Measurements from ENCODE around the gene HOXA7.

HOXA7 gene

DNA sequence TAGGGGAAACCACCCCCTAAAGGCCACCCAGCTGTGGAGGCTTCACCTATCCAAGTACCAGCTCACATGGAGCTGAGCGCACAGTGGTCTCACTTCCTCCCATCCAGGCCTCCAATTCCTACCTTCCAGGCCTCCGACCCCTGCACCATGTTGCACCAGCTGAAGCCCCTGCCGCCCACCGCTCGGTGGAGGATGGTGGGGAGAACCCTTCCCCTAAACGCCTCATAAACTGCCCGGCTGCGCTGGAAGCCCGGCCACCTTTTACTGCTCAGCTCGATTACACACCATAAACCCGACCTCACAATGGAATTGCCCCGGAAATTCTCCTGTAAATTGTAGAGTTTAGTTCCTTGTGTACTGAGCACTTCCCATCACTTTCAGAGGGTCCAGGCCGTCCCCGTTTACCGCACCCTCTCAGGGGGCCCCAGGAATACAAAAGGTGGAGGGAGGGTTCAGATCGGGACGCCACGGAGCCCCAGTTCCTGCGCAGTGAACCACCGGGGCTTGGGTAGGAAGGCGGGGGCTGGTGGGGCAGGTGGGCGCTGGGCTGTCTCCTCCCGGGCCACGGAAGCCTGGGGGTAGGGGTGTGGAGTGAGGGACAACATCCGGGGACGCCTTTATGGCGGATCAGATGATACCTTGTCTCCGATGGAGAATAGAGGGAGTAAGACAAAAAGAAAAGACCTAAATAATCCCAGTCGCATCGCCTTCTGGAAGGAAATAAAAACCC is 1.4 kb upstream of the HOXA7 start:
- no peak for DNase-seq

DNA sequence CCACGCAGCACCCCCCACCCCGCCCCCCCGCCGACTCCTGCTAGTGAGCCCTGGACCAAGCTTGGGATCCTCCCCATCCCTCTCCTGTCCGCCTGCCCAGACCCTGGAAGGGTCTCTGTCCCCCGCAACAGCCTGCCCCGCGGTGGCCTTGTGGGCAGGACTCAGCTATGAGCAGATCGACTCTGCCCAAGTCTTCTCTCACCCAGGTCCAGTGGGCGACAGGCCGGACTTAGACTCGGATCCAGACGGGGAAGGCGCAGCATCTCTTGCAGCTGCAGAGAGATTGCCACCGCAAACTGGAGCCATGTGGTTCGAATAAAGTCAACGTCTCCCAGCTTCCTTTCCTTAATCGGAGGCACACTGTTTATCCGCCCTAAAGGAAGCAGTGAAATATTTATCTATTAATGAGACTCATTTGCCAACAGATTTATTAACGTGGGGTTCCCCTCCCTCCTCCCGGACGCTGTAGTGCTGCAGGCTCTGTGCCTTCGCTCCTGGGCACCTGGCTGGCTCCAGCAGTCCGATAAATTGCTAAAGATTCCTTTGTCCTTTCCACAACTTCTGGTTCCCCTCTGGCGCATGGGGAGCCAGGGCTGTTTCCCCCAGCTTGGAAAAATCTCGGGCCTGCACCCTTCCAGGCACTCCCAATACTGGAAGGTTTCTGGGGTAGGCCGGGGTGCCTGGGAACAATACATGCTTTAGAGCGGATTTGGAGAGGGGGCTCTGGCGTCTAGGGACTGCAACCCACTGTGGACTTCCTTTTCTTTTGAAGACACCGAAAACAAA is 634 bp upstream of the HOXA7 start:
- no peak for DNase-seq

GRCh38 chr7:27155816-27156507 is 513 bp downstream of the HOXA7 start:
- no peak for DNase-seq

GRCh38 chr7:27154901-27155815 is 1.3 kb downstream of the HOXA7 start:
- no peak for DNase-seq

DNA sequence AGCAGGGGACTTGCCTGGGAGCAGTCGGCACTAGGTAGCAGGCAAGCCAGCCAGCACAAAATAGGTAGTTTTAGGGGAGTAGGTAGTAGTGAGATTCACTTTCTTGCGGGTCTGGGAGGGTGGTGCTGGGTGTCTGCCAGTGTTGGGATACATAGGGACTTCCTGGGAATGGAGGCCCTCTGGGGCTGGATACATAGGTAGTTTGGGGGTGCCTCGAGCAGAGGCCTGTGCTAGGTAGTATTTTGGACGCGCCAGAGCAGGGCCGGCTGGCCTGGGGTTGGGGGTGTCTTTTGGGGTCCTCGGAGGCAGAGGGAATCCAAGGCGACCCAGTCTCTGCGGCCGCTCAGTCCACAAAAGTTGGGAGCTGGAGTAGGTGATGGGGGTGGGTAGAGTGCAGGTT is 2.1 kb downstream of the HOXA7 start:
- no peak for DNase-seq

- no peak for DNase-seq
Measured at GRCh38 chr7:27153526-27153925, 2.9 kb downstream of the HOXA7 start.

- no peak for DNase-seq
Measured at GRCh38 chr7:27152816-27153442, 3.5 kb downstream of the HOXA7 start.

DNA sequence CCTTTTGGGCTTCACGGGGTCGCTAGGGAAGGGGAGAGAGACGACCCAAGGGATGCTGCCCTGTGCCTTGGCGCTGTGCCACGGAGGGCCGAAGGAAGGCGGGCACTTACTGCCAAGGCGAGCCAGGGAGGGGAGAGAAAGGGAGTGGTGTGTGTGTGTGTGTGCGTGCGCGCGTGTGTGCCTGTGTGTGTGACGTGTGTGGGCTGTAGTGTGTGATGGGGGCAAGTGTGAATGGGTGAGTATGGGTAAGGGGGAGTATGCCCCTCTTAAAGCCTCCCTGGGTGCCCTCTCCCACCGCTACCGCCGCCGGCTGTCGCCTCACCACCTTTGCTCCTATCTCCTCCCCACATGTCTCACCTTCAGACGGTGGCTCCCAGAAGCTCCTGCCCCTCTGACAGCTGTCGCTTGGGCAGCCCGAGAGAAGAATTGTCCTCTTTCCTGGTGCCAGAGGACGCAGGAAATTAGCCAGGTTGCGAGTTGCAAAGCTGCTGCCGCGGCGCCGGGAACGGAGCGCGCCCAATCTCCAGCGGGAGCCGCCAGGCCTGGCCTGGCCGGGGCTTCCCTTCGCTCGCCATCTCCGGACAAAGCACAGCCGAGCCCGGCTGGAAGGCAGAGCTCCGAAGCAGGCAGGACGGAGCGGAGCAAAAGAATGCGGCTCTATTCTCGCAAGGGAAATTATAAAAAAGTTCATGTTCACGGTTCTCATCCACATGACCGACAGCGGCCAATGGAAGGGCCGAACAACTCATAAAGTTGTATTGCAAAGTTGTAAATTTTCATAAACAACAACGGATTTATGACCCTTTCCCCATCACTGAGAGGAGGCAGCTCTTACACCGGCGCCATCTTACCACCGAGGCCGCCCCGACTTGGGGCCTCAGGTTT is 4.3 kb downstream of the HOXA7 start, which contains the start of gene HOXA3:
Gene HOXA3, minus strand, starts transcription at position 653 of the 885 bp plus-strand sequence. CDS start 41,943 bp downstream, outside the sequence.
- no peak for DNase-seq

- DNase-seq = no peak
Measured at GRCh38 chr7:27151341-27151930, 5.0 kb downstream of the HOXA7 start.

DNA sequence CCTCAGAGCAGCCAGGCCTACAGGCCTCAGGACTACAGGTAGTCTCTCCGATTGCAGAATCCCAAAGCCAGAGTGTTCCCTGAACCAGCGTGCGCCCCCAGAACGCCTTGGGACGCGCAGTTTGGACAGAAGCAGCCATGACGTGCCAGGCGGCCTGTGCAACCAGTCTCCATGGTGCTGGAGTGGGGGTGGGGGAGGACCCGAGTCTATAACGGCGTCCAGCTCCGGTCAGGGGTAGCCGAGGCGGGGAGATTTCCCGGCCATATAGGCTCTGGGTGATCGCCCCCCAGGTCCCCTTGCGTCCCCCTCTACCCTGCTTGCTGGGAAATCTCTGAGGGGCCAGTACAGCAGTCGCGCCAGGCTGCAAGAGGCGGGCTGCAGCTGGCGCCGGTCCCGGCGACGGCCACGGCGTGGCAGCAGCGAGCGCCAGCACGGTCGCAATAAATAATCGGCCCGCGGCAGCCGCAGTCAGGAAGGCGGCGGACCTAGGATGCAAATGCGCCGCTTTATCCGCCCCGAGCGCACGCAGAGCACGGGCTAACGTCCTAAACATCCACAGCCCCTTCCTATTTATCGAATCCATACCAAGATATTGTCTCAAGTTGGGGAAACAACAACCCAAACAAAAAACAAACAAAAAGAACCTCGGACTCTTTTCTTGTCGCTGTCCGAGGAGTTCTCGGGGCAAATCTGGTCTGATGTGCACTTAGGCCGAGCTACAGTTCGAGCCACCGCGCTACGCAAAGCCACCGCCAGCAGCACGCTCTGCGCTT is 5.7 kb downstream of the HOXA7 start:
- DNase-seq = peak; percentile 68 to 70

DNA sequence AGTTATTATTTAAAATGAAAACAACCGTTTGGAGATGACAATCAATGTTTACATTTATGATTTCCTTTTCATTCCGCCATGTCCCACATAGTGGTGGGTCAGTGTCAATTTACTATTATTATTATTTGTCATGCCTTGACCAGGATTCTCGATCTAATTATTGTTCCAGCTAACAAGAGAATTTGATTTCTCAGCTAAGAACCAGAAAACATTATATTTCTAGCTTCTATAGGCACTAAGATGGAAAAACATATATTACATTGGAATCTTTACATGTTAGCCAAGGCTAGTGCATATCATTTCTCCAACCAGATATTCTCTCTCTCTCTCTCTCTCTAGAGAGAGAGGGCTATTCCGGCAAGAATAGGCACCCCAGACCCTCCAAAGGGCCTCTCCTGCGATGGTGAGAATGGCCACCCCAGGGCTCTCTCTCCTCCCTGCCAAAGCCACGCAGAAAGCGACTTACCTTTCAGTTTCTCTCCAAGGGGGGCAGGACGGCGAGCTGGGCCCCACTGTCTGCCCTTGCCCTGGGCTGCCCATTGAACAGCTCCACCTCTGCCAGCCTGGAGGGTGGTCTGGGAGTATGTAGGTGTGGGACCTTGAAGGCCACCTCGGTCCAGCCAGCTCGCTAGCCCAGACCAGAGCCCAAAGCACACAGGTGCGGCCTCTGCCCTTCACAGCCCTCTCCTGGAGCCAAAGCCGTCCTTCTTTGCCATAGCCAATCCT is 6.5 kb downstream of the HOXA7 start:
- DNase-seq = no peak

DNA sequence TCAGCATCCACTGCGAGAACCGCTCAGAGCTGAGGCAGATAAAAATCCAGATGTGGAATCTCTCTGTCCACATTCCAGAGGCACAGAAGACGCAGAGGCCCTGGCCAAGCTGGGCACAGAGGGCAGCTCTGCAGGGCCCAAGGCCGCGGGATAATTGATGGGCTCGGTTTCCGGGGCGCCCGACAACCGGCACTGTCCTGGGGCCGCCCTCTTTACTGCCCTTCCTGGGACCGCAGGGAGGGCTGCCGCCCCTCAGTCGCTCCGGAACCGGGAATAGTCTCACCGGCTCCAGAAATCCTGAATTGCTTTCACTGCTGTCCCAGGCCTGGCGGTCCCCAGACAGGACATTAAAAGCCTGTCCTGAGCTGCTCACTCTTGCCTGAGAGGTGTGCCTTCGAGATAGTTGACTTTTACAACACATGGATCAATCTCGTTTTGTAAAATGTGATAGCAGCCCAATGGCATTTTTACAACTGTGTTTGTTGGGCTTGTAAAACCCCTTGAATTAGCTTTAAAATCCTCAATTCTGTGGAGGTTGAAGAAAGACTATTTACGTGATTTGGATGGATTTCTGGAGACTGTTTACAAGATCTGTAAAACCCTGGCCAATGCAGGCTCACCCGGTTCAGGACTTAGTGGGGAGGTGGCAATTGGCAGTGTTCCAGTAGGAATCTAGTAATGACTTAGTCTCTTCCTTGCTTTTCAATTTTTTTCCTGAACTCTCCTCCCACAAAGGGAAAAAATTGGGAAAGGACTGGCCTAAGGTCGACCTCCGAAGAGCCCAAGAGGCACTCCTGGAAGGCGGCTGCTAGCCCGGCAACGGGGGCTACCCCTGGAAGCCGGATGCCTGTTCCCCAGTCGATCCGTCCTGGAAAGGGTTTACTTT is 7.5 kb downstream of the HOXA7 start:
- DNase-seq = no peak

- no peak for DNase-seq
Measured at GRCh38 chr7:27148031-27148755, 8.3 kb downstream of the HOXA7 start.

- no peak for DNase-seq
Measured at GRCh38 chr7:27147199-27148030, 9.1 kb downstream of the HOXA7 start, which contains the start of gene HOXA6. HOXA6 (minus strand) TSS chr7:27147774; CDS start chr7:27147749, 25 bp downstream.

GRCh38 chr7:27146491-27147198 is 9.8 kb downstream of the HOXA7 start:
- no peak for DNase-seq
